SU-DHL-6 (cell line): ENCODE data around the gene SYCN.

ENCODE experiments used
- H2AFZ ChIP-seq: fragments of 200-600 bp; sonication (generic); 2 replicates; pipeline ENCODE4 v1.6.1; 2014; ENCODE audit warnings: low read depth, mild to moderate bottlenecking, moderate library complexity, mixed read lengths, antibody characterized with exemption, low read length; ENCODE audit not compliant: severe bottlenecking
- H3F3A ChIP-seq: fragments of 200-600 bp; shearing (Covaris generic); 2 replicates; pipeline ENCODE4 v1.6.0; 2016; ENCODE audit warnings: antibody characterized with exemption, mild to moderate bottlenecking; ENCODE audit not compliant: insufficient read depth
- H3K27ac ChIP-seq: fragments of 200-600 bp; sonication (generic); 2 replicates; pipeline ENCODE4 v1.5.1; 2016; ENCODE audit warnings: low read depth, mild to moderate bottlenecking, low read length, moderate library complexity, mixed read lengths
- H3K27me3 ChIP-seq: fragments of 200-600 bp; sonication (generic), shearing (Covaris generic); 2 replicates; pipeline ENCODE4 v1.6.0; 2014; ENCODE audit warnings: mild to moderate bottlenecking, low read length
- H3K36me3 ChIP-seq: fragments of 200-600 bp; sonication (generic); 2 replicates; pipeline ENCODE4 v1.6.1; 2014; ENCODE audit warnings: mild to moderate bottlenecking, low read length, mixed read lengths
- H3K4me2 ChIP-seq: fragments of 300-600, 200-600 bp; shearing (Covaris generic), sonication (generic); 2 replicates; pipeline ENCODE4 v1.6.0; 2014; ENCODE audit warnings: low read length, low read depth, mild to moderate bottlenecking; ENCODE audit not compliant: poor library complexity, severe bottlenecking
- H3K4me3 ChIP-seq: fragments of 200-600 bp; sonication (generic); 2 replicates; pipeline ENCODE4 v1.5.1; 2014; ENCODE audit warnings: antibody characterized with exemption, low read length, mild to moderate bottlenecking, mixed read lengths; ENCODE audit not compliant: insufficient read depth, poor library complexity, severe bottlenecking
- H3K79me2 ChIP-seq: fragments of 200-600 bp; sonication (generic); 2 replicates; pipeline ENCODE4 v1.6.1; 2014; ENCODE audit warnings: mild to moderate bottlenecking, low read length, moderate library complexity; ENCODE audit not compliant: insufficient read depth
- H3K9ac ChIP-seq: fragments of 200-600 bp; sonication (generic); 2 replicates; pipeline ENCODE4 v1.7.0; 2014; ENCODE audit warnings: mild to moderate bottlenecking, low read length
- H3K9me2 ChIP-seq: fragments of 200-600 bp; sonication (generic); replicated peaks from 2 replicates; pipeline ENCODE4 v1.6.1; 2014; ENCODE audit warnings: low read length; ENCODE audit not compliant: insufficient read depth
- H3K9me3 ChIP-seq: fragments of 200-600 bp; sonication (generic); 2 replicates; pipeline ENCODE4 v1.6.1; 2014; ENCODE audit warnings: low read length, mixed read lengths; ENCODE audit not compliant: insufficient read depth
- H4K20me1 ChIP-seq: fragments of 200-600 bp; sonication (generic); 2 replicates; pipeline ENCODE4 v1.6.1; 2014; ENCODE audit warnings: low read depth, mild to moderate bottlenecking, antibody characterized with exemption, low read length, moderate library complexity, mixed read lengths
- CTCF ChIP-seq: fragments of 200-600 bp; sonication (generic); IDR thresholded peaks from one replicate; pipeline ENCODE4 v1.5.1; 2017; ENCODE audit warnings: antibody characterized with exemption, mild to moderate bottlenecking, low read length, moderate library complexity; ENCODE audit not compliant: insufficient read depth, poor library complexity, severe bottlenecking
- EZH2phosphoT487 ChIP-seq: fragments of 200-600 bp; sonication (generic), shearing (Covaris generic); conservative IDR thresholded peaks from 2 replicates; pipeline ENCODE4 v1.6.1; 2018; ENCODE audit warnings: mild to moderate bottlenecking, antibody characterized with exemption, low read length, moderate library complexity, mixed read lengths

SYCN gene

GRCh38 chr19:39167461-39168257 is 36.4 kb downstream of the SYCN start:
- Histone ChIP-seq H3K36me3 (no peaks in the 10 kb centered on the region), H3K9me2 (no peaks in the 10 kb centered on the region), H3K4me3 (no peak overlapping the region), H4K20me1 (no peaks in the 10 kb centered on the region), H3K9me3 (no peaks in the 10 kb centered on the region), H3K27me3 (no peaks in the 10 kb centered on the region), H3K9ac (no peak overlapping the region), H3K79me2 (no peaks in the 10 kb centered on the region), H2AFZ (no peak overlapping the region), H3K4me2 (no peak overlapping the region), H3F3A (no peaks in the 10 kb centered on the region), H3K27ac (no peak overlapping the region)
- TF ChIP-seq EZH2phosphoT487 (no peak), CTCF (no peak)

GRCh38 chr19:39166571-39167391 is 37.3 kb downstream of the SYCN start:
- Histone ChIP-seq H3K4me2 (no peak overlapping the region), H3K4me3 (no peak overlapping the region), H3K9me2 (no peaks in the 10 kb centered on the region), H3K36me3 (no peaks in the 10 kb centered on the region), H3K79me2 (no peaks in the 10 kb centered on the region), H3K9ac (no peak overlapping the region), H3F3A (no peaks in the 10 kb centered on the region), H2AFZ (no peak overlapping the region), H3K9me3 (no peaks in the 10 kb centered on the region), H4K20me1 (no peaks in the 10 kb centered on the region), H3K27ac (no peak overlapping the region), H3K27me3 (no peaks in the 10 kb centered on the region)
- TF ChIP-seq EZH2phosphoT487: no peak
- TF ChIP-seq CTCF: no peak

GRCh38 chr19:39165857-39166256 is 38.2 kb downstream of the SYCN start:
- H4K20me1 ChIP-seq: no peaks in the 10 kb centered on the region
- no peak overlapping the region for H2AFZ ChIP-seq
- H3F3A ChIP-seq: no peaks in the 10 kb centered on the region
- no peak overlapping the region for H3K4me3 ChIP-seq
- no peaks in the 10 kb centered on the region for H3K9me3 ChIP-seq
- no peaks in the 10 kb centered on the region for H3K36me3 ChIP-seq
- H3K79me2 ChIP-seq: no peaks in the 10 kb centered on the region
- H3K27ac ChIP-seq: no peak overlapping the region
- TF ChIP-seq EZH2phosphoT487: no peak
- TF ChIP-seq CTCF: no peak
- no peak overlapping the region for H3K4me2 ChIP-seq
- no peaks in the 10 kb centered on the region for H3K27me3 ChIP-seq
- no peaks in the 10 kb centered on the region for H3K9me2 ChIP-seq
- H3K9ac ChIP-seq: no peak overlapping the region
